Stimulated activated CD4-positive, alpha-beta T cell treated with anti-CD3 and anti-CD28 coated beads, Interleukin-4, amount 100 ng/mL, for 4 hours (primary cell): ENCODE data around the gene UBE2S.
"Not testable (repeated sequence)": the region's sequence is repeated elsewhere in the genome, so short reads cannot be mapped to it uniquely, and the experiment has no call there.

Experiments used
- DNase-seq, 2 experiments: peaks; one replicate each; pipeline ENCODE4 v3.0.0-alpha.2; 2020

The UBE2S gene

GRCh38 chr19:55439052-55439451 is 31.5 kb upstream of the UBE2S start:
- DNase-seq: no peak

GRCh38 chr19:55437410-55437809 is 29.8 kb upstream of the UBE2S start:
- DNase-seq: no peak

- DNase-seq: no peak
These were observed 29.3 kb upstream of the UBE2S start for GRCh38 chr19:55436847-55437246.

- no peak for DNase-seq
These were observed 27.4 kb upstream of the UBE2S start for GRCh38 chr19:55435020-55435419.

- no peak for DNase-seq
These were observed 26.9 kb upstream of the UBE2S start for GRCh38 chr19:55434356-55434919.

GRCh38 chr19:55433292-55433691 is 25.7 kb upstream of the UBE2S start:
- DNase-seq: no peak

- no peak for DNase-seq
These were observed 24.8 kb upstream of the UBE2S start for GRCh38 chr19:55432241-55432959.

GRCh38 chr19:55431183-55431582 is 23.6 kb upstream of the UBE2S start:
- no peak for DNase-seq

- no peak for DNase-seq
These were observed 18.5 kb upstream of the UBE2S start for GRCh38 chr19:55426042-55426441.

GRCh38 chr19:55424518-55424917 is 16.9 kb upstream of the UBE2S start:
- no peak for DNase-seq

- no peak for DNase-seq
These were observed 15.8 kb upstream of the UBE2S start for GRCh38 chr19:55423225-55424005.

GRCh38 chr19:55421281-55421680 is 13.7 kb upstream of the UBE2S start:
- not testable (repeated sequence) for DNase-seq

- DNase-seq: no peak
These were observed 12.1 kb upstream of the UBE2S start for GRCh38 chr19:55419624-55420236.

- DNase-seq: no peak
These were observed 11.5 kb upstream of the UBE2S start for GRCh38 chr19:55419103-55419502.

GRCh38 chr19:55418185-55418584 is 10.6 kb upstream of the UBE2S start:
- peak; percentile 26 to 46 for DNase-seq

- no peak for DNase-seq
These were observed 2.6 kb upstream of the UBE2S start for GRCh38 chr19:55410168-55410567.

- DNase-seq: not testable (repeated sequence)
These were observed 1.6 kb upstream of the UBE2S start for GRCh38 chr19:55409179-55409578.

GRCh38 chr19:55408533-55408872 is 915 bp upstream of the UBE2S start:
- no peak for DNase-seq

GRCh38 chr19:55407800-55408532 is 378 bp upstream of the UBE2S start:
- peak; percentile 94 to 97 for DNase-seq

GRCh38 chr19:55406826-55407549 is 600 bp downstream of the UBE2S start:
- DNase-seq: no peak

GRCh38 chr19:55406091-55406825 is 1.3 kb downstream of the UBE2S start:
- no peak for DNase-seq

- no peak for DNase-seq
These were observed 1.9 kb downstream of the UBE2S start for GRCh38 chr19:55405638-55406037.
